GM18511 (cell line): ENCODE results near the gene GLIPR1L1.

Source experiments
- ATAC-seq: cut with Tn5 transposase; IDR thresholded peaks from one replicate; pipeline ENCODE4 v1.9.1; 2021; ENCODE audit warnings: mild to moderate bottlenecking, moderate library complexity; ENCODE audit not compliant: unreplicated experiment

The GLIPR1L1 gene

GRCh38 chr12:75349946-75350345, 15.5 kb downstream of the GLIPR1L1 start:
- no peak for ATAC-seq

GRCh38 chr12:75350413-75350812, 15.9 kb downstream of the GLIPR1L1 start:
- ATAC-seq: no peak

- ATAC-seq: no peak
These were observed 19.5 kb downstream of the GLIPR1L1 start for GRCh38 chr12:75354011-75354410.

- ATAC-seq: no peak
These were observed 26.4 kb downstream of the GLIPR1L1 start for GRCh38 chr12:75360920-75361319.

- ATAC-seq: no peak
These were observed 26.9 kb downstream of the GLIPR1L1 start for GRCh38 chr12:75361408-75361807.

GRCh38 chr12:75364919-75365318, 30.4 kb downstream of the GLIPR1L1 start:
- no peak for ATAC-seq

GRCh38 chr12:75366629-75367028, 32.2 kb downstream of the GLIPR1L1 start:
- peak; percentile 89 for ATAC-seq

- ATAC-seq: no peak
These were observed 40.5 kb downstream of the GLIPR1L1 start for GRCh38 chr12:75374971-75375370.

GRCh38 chr12:75378354-75378753, 43.9 kb downstream of the GLIPR1L1 start:
- ATAC-seq: no peak

- ATAC-seq: no peak
These were observed 54.6 kb downstream of the GLIPR1L1 start for GRCh38 chr12:75389061-75389460.

GRCh38 chr12:75389706-75390105, 55.2 kb downstream of the GLIPR1L1 start:
- ATAC-seq: no peak

GRCh38 chr12:75390156-75390898, 55.9 kb downstream of the GLIPR1L1 start:
- ATAC-seq: peak; percentile 23

GRCh38 chr12:75390899-75391538, 56.5 kb downstream of the GLIPR1L1 start, which contains the start of gene GLIPR1L2:
Gene GLIPR1L2 (plus strand): TSS chr12:75391089. CDS start chr12:75391117, 28 bp downstream.
- peak; percentile 96 for ATAC-seq

- no peak for ATAC-seq
These were observed 69.8 kb downstream of the GLIPR1L1 start for GRCh38 chr12:75404231-75404630.

- ATAC-seq: no peak
These were observed 73.2 kb downstream of the GLIPR1L1 start for GRCh38 chr12:75407683-75408082.

- ATAC-seq: no peak
These were observed 75.4 kb downstream of the GLIPR1L1 start for GRCh38 chr12:75409830-75410229.

- no peak for ATAC-seq
These were observed 80.2 kb downstream of the GLIPR1L1 start for GRCh38 chr12:75414671-75415070.

- ATAC-seq: no peak
These were observed 85.4 kb downstream of the GLIPR1L1 start for GRCh38 chr12:75419841-75420240.
